ENCODE measurements around the gene SLC46A3.
"Not testable (repeated sequence)": the region's sequence is repeated elsewhere in the genome, so short reads cannot be mapped to it uniquely, and the experiment has no call there.

The SLC46A3 gene

GRCh38 chr13:28685892-28686291, 32.9 kb downstream of the SLC46A3 start:
- no peaks in the 10 kb centered on the region; the same call in 1 of the 2 replicates for H3K36me3 ChIP-seq (ENCODE audit: insufficient read depth, low read length)
- DNase-seq (no peak), ATAC-seq (ENCODE audit: insufficient read depth, low read depth) (no peak)
- H3K4me3 ChIP-seq (ENCODE audit: low read depth in 1 of 2, low read length in 2 of 2) = no peak overlapping the region
- no peaks in the 10 kb centered on the region for H3K9me3 ChIP-seq (ENCODE audit: insufficient read depth, low read length, severe bottlenecking)
- no peak overlapping the region for H3K4me2 ChIP-seq (ENCODE audit: insufficient read depth, low read length)
- no peaks in the 10 kb centered on the region for H3K27me3 ChIP-seq (ENCODE audit: insufficient read depth, low read length, poor library complexity)
- H3K27ac ChIP-seq (ENCODE audit: low read length) = no peak overlapping the region
- no peaks in the 10 kb centered on the region for H4K20me1 ChIP-seq (ENCODE audit: insufficient read depth, low read length)
- no peak overlapping the region for H2AFZ ChIP-seq (ENCODE audit: low read depth, low read length)
- H3K9ac ChIP-seq (ENCODE audit: low read depth, low read length) = no peak overlapping the region
- TF ChIP-seq CTCF (IDR thresholded peaks at IDR 0.05; ENCODE audit: borderline replicate concordance, extremely low read depth, low read length, poor library complexity, severe bottlenecking) = no peak
- no peak for TF ChIP-seq EZH2 (IDR thresholded peaks at IDR 0.05; ENCODE audit: borderline replicate concordance, low read depth, low read length, severe bottlenecking)
- H3K79me2 ChIP-seq (ENCODE audit: insufficient read depth, low read length) = no peaks in the 10 kb centered on the region
- no peaks in the 10 kb centered on the region for H3K4me1 ChIP-seq (ENCODE audit: insufficient read depth, low read length)

- no peaks in the 10 kb centered on the region for H4K20me1 ChIP-seq (ENCODE audit: insufficient read depth, low read length)
- no peak for ATAC-seq (ENCODE audit: insufficient read depth, low read depth)
- H3K79me2 ChIP-seq (ENCODE audit: insufficient read depth, low read length) = no peaks in the 10 kb centered on the region
- H3K27me3 ChIP-seq (ENCODE audit: insufficient read depth, low read length, poor library complexity) = no peaks in the 10 kb centered on the region
- peaks cover 3% of the 10 kb centered on the region; the same call in 1 of the 2 replicates for H3K36me3 ChIP-seq (ENCODE audit: insufficient read depth, low read length)
- no peak for DNase-seq
- no peaks in the 10 kb centered on the region for H3K9me3 ChIP-seq (ENCODE audit: insufficient read depth, low read length, severe bottlenecking)
- no peak overlapping the region for H3K4me3 ChIP-seq (ENCODE audit: low read depth in 1 of 2, low read length in 2 of 2)
- no peaks in the 10 kb centered on the region for H3K4me1 ChIP-seq (ENCODE audit: insufficient read depth, low read length)
- no peak overlapping the region for H2AFZ ChIP-seq (ENCODE audit: low read depth, low read length)
- no peak for TF ChIP-seq CTCF (IDR thresholded peaks at IDR 0.05; ENCODE audit: borderline replicate concordance, extremely low read depth, low read length, poor library complexity, severe bottlenecking)
- TF ChIP-seq EZH2 (IDR thresholded peaks at IDR 0.05; ENCODE audit: borderline replicate concordance, low read depth, low read length, severe bottlenecking) = no peak
- H3K4me2 ChIP-seq (ENCODE audit: insufficient read depth, low read length) = no peak overlapping the region
- no peak overlapping the region for H3K27ac ChIP-seq (ENCODE audit: low read length)
- no peak overlapping the region for H3K9ac ChIP-seq (ENCODE audit: low read depth, low read length)
Observed at GRCh38 chr13:28685114-28685513, 33.7 kb downstream of the SLC46A3 start.

- H2AFZ ChIP-seq (ENCODE audit: low read depth, low read length) = no peak overlapping the region
- no peak for DNase-seq
Observed at GRCh38 chr13:28684257-28684656, 34.5 kb downstream of the SLC46A3 start.

GRCh38 chr13:28683169-28683568, 35.6 kb downstream of the SLC46A3 start:
- not testable (repeated sequence) for H3K4me2 ChIP-seq (ENCODE audit: insufficient read depth, low read length); H3K9me3 ChIP-seq (ENCODE audit: insufficient read depth, low read length, severe bottlenecking); ATAC-seq (ENCODE audit: insufficient read depth, low read depth); H3K4me3 ChIP-seq (ENCODE audit: low read depth in 1 of 2, low read length in 2 of 2); H3K27me3 ChIP-seq (ENCODE audit: insufficient read depth, low read length, poor library complexity); H3K9ac ChIP-seq (ENCODE audit: low read depth, low read length); DNase-seq; H3K4me1 ChIP-seq (ENCODE audit: insufficient read depth, low read length); H2AFZ ChIP-seq (ENCODE audit: low read depth, low read length); H3K79me2 ChIP-seq (ENCODE audit: insufficient read depth, low read length); H3K27ac ChIP-seq (ENCODE audit: low read length); H4K20me1 ChIP-seq (ENCODE audit: insufficient read depth, low read length)
- H3K36me3 ChIP-seq (ENCODE audit: insufficient read depth, low read length) = peaks cover 22% of the 10 kb centered on the region

More at GRCh38 chr13:28684257-28684656, 34.5 kb downstream of the SLC46A3 start:
- Histone ChIP-seq H3K9ac (ENCODE audit: low read depth, low read length) (no peak overlapping the region), H3K9me3 (ENCODE audit: insufficient read depth, low read length, severe bottlenecking) (no peaks in the 10 kb centered on the region), H3K4me1 (ENCODE audit: insufficient read depth, low read length) (no peaks in the 10 kb centered on the region), H3K4me2 (ENCODE audit: insufficient read depth, low read length) (no peak overlapping the region), H4K20me1 (ENCODE audit: insufficient read depth, low read length) (no peaks in the 10 kb centered on the region), H3K4me3 (ENCODE audit: low read depth in 1 of 2, low read length in 2 of 2) (no peak overlapping the region), H3K36me3 (ENCODE audit: insufficient read depth, low read length) (peaks cover 11% of the 10 kb centered on the region; the same call in 1 of the 2 replicates), H3K79me2 (ENCODE audit: insufficient read depth, low read length) (no peaks in the 10 kb centered on the region), H3K27ac (ENCODE audit: low read length) (no peak overlapping the region), H3K27me3 (ENCODE audit: insufficient read depth, low read length, poor library complexity) (no peaks in the 10 kb centered on the region)
- no peak for ATAC-seq (ENCODE audit: insufficient read depth, low read depth)
- TF ChIP-seq EZH2 (IDR thresholded peaks at IDR 0.05; ENCODE audit: borderline replicate concordance, low read depth, low read length, severe bottlenecking) = no peak
- TF ChIP-seq CTCF (IDR thresholded peaks at IDR 0.05; ENCODE audit: borderline replicate concordance, extremely low read depth, low read length, poor library complexity, severe bottlenecking) = no peak

Measured in DND-41 (cell line).